Suppressor macrophage treated with lipopolysaccharide for 4 hours (primary cell): Measurements from ENCODE around the gene SLC24A4.

Source experiments
- DNase-seq: peaks from one replicate; pipeline ENCODE4 v3.0.0-alpha.2; 2020

SLC24A4 gene

GRCh38 chr14:92317511-92317910, 5.5 kb upstream of the SLC24A4 start:
- peak; percentile 33 for DNase-seq

GRCh38 chr14:92321701-92322100, 1.3 kb upstream of the SLC24A4 start:
- no peak for DNase-seq

GRCh38 chr14:92322516-92322915, 449 bp upstream of the SLC24A4 start:
- no peak for DNase-seq

GRCh38 chr14:92323916-92324818, 1.2 kb downstream of the SLC24A4 start:
- DNase-seq, result peak; percentile 29

GRCh38 chr14:92325835-92326234, 2.9 kb downstream of the SLC24A4 start:
- DNase-seq, result no peak

- DNase-seq, result no peak
These were observed 5.8 kb downstream of the SLC24A4 start for GRCh38 chr14:92328664-92329255.

- DNase-seq, result no peak
These were observed 11.1 kb downstream of the SLC24A4 start for GRCh38 chr14:92334050-92334449.

- no peak for DNase-seq
These were observed 13.4 kb downstream of the SLC24A4 start for GRCh38 chr14:92336363-92336762.

GRCh38 chr14:92339426-92339825, 16.5 kb downstream of the SLC24A4 start:
- no peak for DNase-seq

- no peak for DNase-seq
These were observed 17.1 kb downstream of the SLC24A4 start for GRCh38 chr14:92340071-92340470.

- no peak for DNase-seq
These were observed 18.0 kb downstream of the SLC24A4 start for GRCh38 chr14:92340931-92341330.

- no peak for DNase-seq
These were observed 18.8 kb downstream of the SLC24A4 start for GRCh38 chr14:92341791-92342190.

GRCh38 chr14:92348154-92348553, 25.2 kb downstream of the SLC24A4 start:
- DNase-seq, result no peak

GRCh38 chr14:92351750-92352149, 28.8 kb downstream of the SLC24A4 start:
- no peak for DNase-seq

GRCh38 chr14:92352158-92352985, 29.4 kb downstream of the SLC24A4 start:
- peak; percentile 68 for DNase-seq

GRCh38 chr14:92353447-92353846, 30.5 kb downstream of the SLC24A4 start:
- DNase-seq, result no peak

- no peak for DNase-seq
These were observed 33.7 kb downstream of the SLC24A4 start for GRCh38 chr14:92356677-92357076.

- no peak for DNase-seq
These were observed 37.8 kb downstream of the SLC24A4 start for GRCh38 chr14:92360651-92361370.

GRCh38 chr14:92362781-92363235, 39.8 kb downstream of the SLC24A4 start:
- peak; percentile 40 for DNase-seq

GRCh38 chr14:92366237-92366636, 43.3 kb downstream of the SLC24A4 start:
- no peak for DNase-seq

- no peak for DNase-seq
These were observed 45.0 kb downstream of the SLC24A4 start for GRCh38 chr14:92368001-92368400.

GRCh38 chr14:92369097-92369496, 46.1 kb downstream of the SLC24A4 start:
- DNase-seq, result no peak

- DNase-seq, result no peak
These were observed 49.3 kb downstream of the SLC24A4 start for GRCh38 chr14:92372230-92372629.
